ENCODE measurements around the gene CDC26.
"Not testable (repeated sequence)": the region's sequence is repeated elsewhere in the genome, so short reads cannot be mapped to it uniquely, and the experiment has no call there.

Gene CDC26

DNA sequence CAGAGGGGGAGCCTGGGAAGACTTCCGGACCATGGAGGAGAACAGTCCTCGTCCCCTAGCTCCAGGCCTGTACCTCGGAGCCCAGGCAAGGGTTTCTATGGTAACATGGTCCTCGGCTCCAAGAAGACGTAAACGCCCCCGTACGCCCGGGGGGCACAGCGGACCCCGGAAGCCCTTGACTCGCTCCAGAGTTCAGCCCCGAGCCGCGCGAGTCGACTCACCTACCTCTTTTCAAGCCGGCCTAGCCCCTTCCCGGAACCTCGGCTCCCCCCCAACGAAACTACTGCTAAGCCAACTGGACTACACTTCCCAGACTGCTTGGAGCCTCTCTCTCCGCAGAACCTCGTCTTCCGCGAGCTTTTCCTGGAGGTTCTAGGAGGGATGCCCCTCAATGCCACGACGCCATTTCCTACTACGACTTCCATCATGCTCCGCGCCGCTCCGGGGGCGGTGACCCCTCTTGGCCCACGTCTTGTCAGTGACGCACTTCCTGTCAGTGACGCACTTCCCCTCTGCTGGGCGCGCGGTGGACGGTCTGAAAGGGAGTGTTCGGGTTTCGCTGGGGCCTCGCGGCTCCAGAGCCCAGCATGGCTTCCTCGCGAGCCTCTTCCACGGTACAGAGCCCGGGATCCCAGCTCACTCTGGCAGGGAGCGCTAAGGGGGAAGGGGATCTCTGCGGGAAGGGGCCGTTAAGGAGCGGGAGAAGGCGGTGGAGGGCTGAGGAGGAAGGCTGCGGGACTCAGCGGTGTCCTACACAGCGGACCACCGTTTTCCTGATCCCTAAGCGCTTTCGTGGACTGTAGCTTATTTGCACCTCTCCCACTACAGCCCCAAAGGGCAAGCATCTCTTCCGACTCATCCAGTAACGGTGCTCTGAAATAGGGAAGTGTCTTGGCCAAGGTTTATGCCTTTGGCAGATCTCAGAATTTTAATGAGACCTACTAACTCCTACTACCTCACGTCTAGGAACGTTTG is at the start of gene CDC26, which contains the start of gene PRPF4:
CDC26 (minus strand) TSS at position 416 of the 975 bp plus-strand sequence. CDS start 3,065 bp downstream, outside the sequence.
PRPF4 (plus strand) TSS at position 502 of the 975 bp plus-strand sequence; CDS start at position 588, 86 bp downstream.
- peak; percentile 95 to 96 for DNase-seq

DNA sequence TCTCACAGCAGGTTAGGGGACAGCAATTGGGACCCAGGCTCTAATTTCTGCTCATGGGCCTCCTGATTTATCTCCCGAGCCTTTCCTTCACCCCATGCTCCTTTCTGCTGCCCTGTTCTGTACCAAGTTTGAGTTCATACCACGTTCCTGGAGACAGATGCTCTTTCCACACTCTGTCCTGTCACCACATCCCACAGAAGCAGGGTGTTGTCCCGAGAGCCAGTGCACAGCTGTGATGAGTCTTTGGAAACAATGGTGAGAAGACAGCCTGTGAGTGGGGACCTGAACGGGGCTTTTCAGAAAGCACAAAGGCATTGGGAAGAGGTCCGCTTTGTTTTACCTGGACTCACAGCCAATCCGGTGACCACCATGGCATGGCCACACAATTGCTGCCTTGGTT is 47.3 kb upstream of the CDC26 start:
- DNase-seq: no peak

DNA sequence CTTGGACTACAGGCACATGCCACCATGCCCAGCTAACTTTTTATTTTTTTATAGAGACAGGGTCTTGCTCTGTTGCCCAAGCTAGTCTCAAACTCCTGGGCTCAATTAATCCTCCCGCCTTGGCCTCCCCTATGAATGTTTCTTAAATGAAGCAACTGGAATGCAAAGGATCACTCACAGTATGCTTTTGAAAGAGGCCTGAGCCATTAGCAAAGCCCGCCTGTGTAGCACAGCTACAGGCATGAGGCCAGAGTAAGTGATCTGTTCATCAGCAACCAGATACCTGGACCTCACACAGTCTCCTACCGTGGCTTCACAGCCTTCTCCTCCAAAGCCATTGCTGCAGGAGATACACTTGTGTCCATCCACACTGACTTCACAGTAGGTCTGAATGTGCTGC is 44.7 kb upstream of the CDC26 start:
- DNase-seq: no peak

DNA sequence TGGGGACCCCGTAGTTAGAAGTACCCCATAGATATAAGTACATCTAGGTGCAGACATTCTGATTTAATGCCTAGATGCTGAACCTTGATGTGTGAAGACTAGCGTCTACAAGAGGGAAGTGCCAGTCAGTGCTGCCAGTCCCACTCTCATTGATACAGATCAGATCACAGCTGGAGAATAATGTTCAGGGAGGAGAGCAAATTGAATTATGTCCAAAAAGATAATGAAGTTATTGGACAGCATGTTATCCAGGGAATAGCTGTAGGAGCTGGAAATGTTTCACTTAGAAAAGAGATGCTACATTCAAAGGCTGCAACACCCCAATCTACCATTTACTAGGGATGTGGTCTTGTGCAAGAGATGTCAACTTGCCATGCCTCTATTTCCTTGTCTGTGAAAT is 43.7 kb upstream of the CDC26 start:
- no peak for DNase-seq

DNA sequence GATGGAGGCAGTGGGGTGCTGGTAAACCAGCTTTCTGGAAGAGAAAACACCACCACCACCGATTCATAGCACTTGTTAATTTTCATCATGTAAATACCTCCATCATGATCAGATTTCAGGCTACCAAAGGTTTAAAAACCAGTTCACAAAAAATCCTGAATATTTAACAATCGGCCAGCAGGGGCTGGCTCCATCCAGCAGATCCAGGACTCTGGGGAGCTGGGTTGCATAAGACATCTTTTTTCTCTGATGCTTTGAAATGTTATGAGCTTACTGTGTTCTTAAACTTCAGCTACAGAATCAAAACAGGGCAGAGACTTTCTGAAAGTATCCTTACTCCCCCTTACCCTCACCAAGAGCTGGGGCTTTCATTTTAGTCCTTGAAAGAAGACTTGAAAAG is 42.4 kb upstream of the CDC26 start:
- DNase-seq: no peak

DNA sequence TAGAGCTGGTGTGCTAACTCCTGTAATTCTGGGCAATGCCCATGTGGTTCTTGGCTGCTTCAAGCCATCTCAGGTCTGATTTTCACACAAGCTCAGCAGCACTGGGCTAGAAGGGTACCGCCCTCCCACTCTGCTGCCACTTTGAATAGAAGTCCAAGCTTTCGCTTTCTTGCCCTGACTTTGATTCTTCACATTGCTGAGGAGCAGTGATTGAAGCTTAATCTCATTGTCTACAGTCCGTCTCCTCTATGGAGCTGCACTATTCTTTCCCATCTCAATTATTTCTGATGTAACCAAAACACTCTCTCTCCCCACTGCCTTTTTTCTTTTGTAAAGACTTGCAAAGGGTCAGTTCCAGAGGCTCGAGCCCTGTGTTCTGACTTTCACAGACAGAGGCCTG is 40.7 kb upstream of the CDC26 start:
- DNase-seq: no peak

DNA sequence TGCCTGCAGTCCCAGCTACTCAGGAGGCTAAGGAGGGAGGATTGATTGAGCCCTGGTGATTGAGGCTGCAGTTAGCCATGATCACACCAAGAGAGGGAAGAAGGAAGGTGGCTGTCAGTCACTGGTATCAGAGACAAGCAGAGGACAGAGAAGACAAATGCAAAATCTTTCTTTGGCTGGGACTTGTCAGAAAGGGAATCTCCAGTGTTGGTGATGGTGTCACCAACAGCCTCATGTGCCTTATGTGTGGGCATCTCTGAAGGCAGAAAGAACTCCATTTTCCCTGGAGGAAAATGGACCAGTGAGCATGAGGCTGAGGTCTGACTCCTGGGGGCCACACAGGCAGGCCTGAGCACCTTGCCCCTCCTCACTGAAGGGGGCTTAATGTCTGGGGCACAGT is 39.9 kb upstream of the CDC26 start:
- DNase-seq: no peak

DNA sequence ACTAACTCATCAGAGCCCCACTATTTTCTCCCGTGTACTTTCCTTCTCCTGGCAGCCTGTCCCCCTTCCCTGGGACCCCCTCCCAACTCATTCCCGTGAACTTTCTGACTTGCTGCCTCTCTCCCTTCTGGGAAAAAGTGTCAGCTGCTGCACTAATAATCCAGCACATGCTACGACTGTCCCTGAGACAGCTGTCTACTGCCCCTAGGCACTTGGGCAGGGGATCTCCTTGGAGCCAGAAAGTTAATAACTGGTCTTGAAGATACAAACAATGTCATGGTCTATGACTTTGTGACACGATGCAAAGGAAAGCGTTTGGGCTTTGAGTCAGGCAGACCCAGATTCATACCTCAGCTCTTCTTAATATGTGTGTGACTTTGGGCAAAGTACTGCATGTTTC is 37.9 kb upstream of the CDC26 start:
- DNase-seq: no peak

DNA sequence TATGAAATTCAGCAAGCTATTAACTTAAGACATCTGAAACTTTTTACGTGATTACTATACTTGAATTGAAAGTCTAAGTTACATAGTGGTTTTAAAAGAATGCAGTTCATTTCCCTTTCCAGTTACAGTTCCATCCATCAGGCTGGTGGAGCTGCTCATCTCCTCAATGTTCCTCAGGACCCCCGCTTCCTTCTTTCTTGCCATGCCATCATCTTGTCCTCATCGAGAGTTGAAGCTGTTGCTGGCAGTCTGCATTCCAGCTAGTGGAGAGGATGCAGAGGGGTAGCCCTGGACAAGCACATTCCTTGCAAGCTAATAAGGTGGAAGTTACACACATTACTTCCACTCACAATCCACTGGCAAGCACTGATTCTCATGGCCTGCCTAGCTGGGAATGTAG is 36.6 kb upstream of the CDC26 start:
- DNase-seq: no peak

DNA sequence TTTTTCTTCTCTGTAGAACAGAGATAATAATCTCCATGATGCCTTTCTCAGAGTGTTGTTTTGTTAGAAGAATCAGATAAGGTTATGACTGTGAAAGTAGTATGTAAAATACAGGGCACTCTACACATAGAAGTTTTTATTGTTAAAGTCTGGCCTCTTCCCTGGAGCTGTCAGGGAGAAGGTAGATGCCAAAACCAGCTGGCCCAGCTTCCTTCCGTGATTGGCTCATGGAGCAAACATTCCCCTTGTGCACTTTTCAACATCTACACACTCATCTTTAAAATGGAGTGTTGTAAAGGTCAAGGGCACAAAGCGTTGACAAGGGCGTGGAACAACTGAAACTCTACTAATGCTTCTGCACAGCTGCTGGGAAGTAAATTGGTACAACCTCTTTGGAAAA is 35.2 kb upstream of the CDC26 start:
- DNase-seq: no peak

DNA sequence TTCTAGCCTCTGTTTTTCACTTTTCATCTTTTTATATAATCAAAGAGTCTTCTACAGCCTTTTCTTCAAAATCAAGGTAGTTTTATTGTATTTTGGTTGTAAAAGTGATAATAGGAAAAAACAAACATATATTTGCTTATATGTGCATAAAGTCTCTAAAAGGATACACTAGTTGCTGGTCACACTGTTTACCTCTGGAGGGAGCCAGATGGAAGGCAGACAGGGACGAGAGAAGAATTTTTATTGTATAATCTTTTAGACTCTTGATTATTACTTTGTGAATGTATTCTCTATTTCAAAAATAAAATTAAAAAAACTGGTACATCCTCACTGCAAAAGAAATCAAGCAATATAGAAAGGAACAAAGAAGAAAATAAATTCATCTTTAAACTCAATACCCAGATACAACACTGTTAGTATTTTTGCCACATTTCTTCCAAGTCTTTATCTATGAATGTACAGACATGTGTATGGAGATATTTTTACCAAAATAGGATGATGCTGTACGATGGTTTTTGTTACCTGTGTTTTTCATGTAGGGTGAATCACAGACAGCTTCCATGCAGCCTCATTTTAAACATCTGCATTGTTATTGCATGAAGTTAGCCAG is 33.9 kb upstream of the CDC26 start:
- peak; percentile 8 to 48 for DNase-seq

DNA sequence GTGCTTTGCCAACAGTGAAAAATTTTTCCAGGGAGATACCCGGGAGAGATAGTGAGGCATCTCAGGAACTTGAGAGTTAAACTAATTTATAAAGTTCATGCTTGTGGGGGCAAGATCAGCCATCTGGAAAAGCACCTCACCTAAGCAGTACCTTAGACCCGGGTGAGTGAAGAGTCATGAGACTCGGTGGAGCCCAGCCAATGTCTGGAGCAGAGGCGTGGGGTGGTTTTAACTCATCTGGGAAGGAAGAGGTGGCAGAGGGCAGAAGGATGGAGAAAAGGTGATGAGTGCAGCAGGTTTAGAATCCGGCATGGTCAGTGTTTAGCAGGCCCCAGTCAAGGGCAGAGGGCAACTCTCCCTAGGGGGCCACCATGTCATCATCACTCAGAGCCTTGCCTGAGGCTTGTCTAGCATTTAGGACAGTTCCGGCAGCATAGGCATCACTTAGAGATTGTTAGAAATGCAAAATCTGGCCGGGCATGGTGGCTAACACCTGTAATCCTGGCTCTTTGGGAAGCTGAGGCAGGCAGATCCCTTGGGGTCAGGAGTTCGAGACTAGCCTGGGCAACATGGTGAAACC is 32.1 kb upstream of the CDC26 start:
- no peak for DNase-seq

DNA sequence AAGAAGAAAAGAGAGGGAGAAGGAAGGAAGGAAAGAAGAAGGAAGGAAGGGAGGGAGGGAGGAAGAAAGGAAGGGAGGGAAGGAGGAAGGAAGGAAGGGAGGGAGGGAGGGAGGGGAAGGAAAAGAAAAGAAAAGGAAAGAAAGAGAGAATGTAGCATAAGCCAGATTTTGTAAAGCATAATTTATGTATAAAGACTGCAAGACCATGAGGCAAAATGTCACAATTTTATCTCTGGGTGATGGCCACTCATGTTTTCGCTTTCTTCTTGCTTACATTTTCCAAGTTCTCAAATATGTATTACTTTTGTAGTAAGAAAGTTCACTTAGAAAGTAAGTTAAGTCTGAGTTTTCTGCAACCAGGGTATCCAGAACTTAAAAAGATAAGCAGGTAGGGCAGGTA is 31.2 kb upstream of the CDC26 start:
- no peak for DNase-seq

DNA sequence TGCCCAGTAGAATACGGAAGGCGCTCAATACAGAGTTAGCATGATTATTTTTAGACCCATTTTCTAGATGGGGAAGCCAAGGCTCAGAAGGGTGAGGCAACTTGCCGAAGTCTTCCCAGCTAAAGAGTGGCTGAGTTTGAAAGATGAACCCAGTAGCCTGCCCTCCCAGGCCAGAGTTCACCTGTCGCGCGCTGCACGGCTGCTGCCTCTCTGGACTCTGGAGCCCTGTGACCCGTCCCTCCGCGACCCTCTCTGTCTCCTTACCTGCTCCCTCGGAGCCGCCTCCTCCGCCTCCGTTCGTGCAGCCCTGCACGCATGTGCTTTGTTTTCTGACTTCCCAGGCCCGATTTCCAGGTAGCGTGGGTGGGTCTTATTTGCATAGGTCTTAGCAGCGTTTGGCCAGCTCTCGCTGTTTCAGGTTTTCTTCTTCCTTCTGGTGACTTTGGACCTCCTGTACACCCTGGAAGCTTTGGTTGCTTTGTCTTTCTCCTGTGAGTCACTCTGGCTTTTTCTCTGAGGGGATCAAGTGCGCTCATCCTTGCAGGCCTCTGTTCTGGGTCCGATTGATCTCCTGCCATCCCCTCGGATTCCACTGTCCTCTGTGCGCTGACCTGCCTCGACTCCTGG is 27.5 kb upstream of the CDC26 start, which contains the start of gene RNF183:
RNF183 (minus strand) TSS at position 585 of the 627 bp plus-strand sequence. CDS start 5,192 bp downstream, outside the sequence.
- DNase-seq: no peak

DNA sequence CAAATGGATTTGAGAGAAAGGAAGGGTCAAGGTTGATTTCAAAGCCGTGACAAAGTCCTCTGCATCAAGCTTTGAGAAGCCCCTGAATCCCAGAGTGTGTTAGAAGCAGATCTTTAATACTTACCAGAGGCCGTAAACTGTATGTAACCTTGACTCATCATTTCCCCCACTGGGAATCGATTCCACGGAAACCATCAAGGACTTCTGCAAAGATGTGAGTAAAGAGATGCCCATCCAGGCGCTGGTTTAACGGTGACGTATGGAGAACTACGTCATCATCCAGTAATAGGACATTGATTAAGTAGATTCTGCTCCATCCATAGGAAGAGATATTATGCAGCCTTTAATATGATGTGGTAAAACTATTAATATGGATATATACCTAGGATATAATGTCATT is 26.2 kb upstream of the CDC26 start:
- no peak for DNase-seq

DNA sequence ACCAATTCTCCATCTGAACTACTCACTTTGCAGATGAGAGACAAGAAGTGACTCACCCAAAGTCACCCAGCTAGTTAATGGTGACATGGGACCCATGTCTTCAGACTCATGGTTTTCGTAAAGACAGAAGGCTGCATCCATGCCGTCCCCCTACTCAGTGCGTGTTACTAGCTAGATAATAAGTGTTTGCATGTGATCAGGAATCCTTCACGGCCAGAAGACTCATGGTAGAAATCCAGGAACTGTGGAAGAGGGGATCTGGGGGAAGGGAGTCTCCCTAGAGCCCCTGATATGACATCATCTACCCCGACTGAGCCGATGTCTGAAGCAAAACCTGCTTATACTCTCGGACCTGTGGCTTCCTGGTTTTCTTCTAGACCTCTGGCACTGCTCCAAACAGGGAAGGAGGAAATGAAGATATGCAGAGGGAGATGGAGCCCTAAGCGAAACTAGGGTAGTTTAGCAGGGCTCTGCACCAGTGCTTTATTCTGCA is 24.5 kb upstream of the CDC26 start:
- DNase-seq: peak in 1 of 2 donors; percentile 7

DNA sequence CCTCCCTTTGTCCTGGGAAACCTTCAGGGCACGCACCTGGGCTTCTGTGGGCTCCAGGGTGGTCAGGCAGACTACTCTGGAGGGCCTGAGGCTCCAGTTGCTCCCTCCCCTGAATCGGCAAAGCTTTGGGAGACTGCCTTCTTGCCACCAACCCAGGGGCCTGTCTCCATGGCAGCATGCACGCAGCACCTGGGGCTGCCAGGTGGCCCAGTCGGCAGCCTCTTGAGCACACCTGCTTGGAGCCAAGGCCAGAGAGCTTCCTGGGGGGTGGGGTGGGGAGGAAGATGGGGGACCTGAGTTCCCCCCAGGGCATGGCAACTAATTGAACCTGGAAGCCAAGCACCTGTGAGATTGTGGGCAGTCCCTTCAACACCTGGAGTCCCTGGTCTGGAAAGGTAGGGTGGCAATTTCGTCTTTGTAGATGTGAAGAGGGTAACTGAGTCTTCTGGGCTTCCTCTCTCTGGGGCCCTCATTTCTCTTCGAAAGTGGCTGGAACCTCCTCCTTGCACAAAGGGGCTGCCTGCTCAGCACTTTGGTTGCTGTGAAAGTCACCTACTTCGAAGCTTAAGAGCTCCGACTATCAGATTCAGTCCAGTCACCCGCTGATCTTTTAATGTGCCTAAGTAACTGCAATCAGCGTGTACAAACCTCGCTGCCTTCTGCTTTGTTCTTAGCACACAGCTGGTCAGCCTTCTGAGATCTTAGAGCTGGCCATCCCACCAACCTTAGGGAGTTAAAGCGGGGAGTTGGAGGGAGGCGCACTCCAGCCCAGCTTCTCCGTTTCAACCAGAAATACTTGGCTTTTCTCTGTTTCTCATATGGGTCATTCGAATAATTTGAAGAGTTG is 23.8 kb upstream of the CDC26 start:
- no peak for DNase-seq

DNA sequence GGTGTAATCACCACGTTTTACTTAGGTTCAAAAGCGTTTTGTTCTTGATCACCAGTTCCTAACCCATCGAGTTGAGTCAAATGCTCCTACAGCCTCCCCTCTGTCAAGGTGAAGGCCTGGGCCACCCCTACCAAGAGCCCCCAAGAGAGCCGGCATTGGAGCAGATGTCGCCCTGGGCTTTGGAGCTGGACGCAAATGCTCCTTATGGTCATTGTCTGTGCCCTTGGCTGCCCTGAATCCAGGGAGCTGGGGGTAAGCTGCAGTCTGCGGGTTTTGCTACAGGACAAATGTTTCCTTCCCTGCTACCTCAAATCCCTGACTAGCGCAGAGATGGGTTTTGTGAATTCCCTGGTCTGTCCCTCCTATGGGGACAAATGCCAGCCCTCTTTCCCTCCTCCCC is 22.9 kb upstream of the CDC26 start:
- no peak for DNase-seq

DNA sequence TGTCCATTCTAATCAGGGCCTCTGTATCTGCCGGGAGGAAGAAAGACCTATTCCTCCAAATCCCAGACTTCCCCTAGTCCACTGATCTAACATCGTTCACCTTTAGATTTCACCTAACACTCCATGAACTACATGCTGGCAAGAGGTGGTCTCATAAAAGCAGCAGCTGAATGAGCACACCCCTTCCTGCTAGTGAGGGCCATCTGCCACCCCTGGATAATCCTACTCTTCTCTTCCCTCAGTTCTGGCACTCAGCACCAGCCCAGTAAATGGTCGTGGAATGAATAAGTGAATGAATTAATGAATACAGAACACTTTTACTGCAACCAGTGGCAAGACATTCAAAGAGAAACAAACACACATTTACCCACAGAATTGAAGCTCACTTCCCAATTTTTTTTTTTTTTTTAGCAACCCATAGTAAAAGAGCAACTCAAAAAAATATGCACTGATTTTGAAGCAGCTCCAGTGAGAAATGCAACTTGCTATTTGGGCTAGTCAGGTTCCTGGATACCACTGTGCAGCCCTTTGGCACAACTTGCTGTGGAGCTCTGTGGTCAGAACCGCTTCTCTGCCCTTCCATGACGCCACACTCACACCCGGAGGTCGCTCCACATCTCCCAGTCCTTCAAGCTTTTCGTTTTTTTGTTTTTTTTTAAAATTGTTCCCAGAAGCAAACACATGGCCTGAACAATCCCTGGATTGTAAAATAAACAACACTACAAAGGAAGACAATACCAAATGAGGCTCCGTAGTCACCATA is 21.6 kb upstream of the CDC26 start:
- DNase-seq: no peak

DNA sequence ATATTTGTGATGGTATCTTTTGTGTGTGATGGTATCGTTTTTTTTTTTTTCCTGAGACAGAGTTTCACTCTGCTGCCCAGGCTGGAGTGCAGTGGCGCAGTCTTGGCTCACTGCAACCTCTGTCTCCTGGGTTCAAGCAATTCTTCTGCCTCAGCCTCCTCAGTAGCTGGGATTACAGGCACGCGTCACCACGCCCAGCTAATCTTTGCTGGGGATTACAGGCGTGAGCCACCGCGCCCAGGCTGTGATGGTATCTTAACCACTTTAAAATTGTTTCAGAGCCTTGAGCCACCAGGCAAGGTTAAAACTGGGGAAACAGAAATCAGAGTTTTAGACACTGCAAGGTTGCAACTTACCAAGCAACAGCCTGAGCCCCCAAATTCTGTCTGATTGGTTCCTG is 20.9 kb upstream of the CDC26 start:
- not testable (repeated sequence) for DNase-seq

DNA sequence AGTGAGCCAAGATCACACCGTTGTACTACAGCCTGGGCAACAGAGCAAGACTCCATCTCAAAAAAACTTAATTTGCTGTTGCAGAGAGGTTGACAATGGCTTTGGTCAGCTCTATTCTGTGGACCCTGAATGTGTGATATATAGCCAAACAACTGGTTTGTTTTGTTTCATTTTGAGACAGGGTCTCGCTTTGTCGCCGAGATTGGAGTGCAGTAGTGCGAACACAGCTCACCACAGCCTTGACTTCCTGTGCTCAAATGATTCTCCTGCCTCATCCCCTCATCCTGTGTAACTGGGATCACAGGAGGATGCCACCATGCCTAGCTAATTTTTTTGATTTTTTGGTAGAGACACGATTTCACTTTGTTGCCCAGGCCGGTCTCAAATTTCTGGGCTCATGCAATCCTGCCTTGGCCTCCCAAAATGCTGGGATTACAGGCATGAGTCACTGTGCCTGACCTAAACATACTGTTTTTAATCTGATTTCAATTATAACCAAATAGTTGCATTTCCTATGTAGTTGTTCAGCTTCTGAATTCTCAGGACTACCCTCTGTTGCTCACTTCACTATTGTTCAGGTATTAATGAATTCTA is 18.0 kb upstream of the CDC26 start:
- no peak for DNase-seq

All from CD4-positive, alpha-beta T cell treated with Interleukin-1 beta for 1 hour (primary cell).